Bronchial epithelial cell (primary cell): Measurements from ENCODE around the gene TBX4. TPM values are rescaled to one million over a fixed set of nuclear protein-coding genes. Genes with fewer than 3 reads are reported as not detected.

Experiments used
- DNase-seq: peaks from one replicate; pipeline ENCODE4 v3.0.0-alpha.2; 2010; ENCODE audit warnings: low read depth
- FAIRE-seq: peaks from 2 replicates; lab custom pipeline; 2011; peaks lifted over from hg19 to GRCh38; lab: Jason Lieb, UNC
- H3K27me3 ChIP-seq: 2 replicates; pipeline ENCODE4 v1.5.1; 2011; ENCODE audit warnings: low read length; ENCODE audit not compliant: control insufficient read depth, insufficient read depth
- H3K36me3 ChIP-seq: 2 replicates; pipeline ENCODE4 v1.5.1; 2011; ENCODE audit warnings: low read length; ENCODE audit not compliant: control insufficient read depth, insufficient read depth
- H3K4me3 ChIP-seq: 2 replicates; pipeline ENCODE4 v1.5.1; 2011; ENCODE audit warnings: mild to moderate bottlenecking, low read depth, low read length, control low read depth
- total RNA-seq: library from RNA; depleted of rRNA; stranded (reverse); fragments of >200 nt; gene quantifications from 2 replicates; pipeline ENCODE4 v1.2.1, GENCODE V29; 2014
- TF ChIP-seq, protein P1 (sequence below): IDR thresholded peaks from 2 replicates; pipeline ENCODE4 v1.5.1; 2011; ENCODE audit warnings: mild to moderate bottlenecking, moderate library complexity, low read length, control low read depth, inconsistent platforms; ENCODE audit not compliant: insufficient read depth, severe bottlenecking

TBX4 gene
- total RNA-seq, 1 donor from 2014 or later: not detected

DNA sequence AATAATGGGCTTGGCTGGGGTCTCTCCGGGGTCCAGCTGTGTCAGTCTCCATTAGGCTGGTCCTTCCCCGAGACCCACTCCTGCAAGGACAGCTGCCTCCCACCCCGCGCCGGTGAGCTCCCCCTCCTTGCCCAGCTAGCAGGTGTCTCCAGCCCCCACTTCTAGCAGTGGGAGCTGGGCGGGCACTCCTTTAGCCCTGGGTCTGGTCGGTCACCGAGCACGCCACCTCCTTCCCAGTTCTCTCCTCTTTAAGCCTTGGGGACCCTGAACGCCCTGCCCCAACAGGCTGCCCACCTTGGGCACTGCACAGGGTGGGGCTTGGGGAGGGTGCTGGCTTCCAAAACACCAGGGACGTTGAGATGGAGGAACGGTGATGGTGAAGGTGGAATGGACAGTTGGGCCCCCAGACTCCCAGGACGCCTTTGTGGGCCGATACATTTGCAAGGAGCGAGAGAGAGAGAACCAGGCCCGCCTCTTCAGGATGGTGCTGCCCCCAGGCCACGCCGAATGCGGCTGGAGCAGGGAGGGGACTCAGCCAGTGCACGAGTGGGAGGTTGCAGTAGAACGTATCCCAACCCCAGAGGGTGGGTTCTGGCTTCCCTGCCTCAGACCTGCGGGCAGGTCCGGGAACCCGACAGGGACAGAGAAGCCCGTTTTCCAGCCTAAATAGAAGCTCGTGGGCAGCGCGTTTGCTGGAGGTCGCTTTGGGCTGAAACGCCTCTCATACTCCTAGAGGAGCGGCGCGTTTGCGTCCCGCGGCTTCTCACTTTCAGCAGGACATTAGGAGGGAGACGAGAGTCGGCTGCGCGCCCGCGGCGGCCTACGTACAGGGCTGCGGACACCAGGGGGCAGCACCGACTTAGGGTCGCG is 41.8 kb upstream of the TBX4 start:
- no peak for DNase-seq

DNA sequence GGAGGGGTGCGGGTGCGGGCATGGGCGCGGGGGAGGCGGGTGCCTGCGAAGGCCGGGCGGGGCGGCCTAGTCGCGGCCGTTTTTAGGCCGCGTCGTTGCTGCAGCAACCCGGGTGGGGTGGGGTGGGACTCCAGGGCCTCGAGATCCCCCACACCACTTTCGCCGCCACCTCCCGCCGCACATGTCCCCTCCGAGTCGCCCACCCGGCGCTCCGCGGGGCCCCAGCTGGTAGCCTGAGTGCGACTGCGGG is 41.3 kb upstream of the TBX4 start:
- H3K27me3 ChIP-seq: peaks cover 19% of the 10 kb centered on the region
- TF ChIP-seq, protein P1, sequence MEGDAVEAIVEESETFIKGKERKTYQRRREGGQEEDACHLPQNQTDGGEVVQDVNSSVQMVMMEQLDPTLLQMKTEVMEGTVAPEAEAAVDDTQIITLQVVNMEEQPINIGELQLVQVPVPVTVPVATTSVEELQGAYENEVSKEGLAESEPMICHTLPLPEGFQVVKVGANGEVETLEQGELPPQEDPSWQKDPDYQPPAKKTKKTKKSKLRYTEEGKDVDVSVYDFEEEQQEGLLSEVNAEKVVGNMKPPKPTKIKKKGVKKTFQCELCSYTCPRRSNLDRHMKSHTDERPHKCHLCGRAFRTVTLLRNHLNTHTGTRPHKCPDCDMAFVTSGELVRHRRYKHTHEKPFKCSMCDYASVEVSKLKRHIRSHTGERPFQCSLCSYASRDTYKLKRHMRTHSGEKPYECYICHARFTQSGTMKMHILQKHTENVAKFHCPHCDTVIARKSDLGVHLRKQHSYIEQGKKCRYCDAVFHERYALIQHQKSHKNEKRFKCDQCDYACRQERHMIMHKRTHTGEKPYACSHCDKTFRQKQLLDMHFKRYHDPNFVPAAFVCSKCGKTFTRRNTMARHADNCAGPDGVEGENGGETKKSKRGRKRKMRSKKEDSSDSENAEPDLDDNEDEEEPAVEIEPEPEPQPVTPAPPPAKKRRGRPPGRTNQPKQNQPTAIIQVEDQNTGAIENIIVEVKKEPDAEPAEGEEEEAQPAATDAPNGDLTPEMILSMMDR: no peak
- no peak for FAIRE-seq
- peak overlapping the region; percentile 51 for H3K4me3 ChIP-seq
- H3K36me3 ChIP-seq: no peaks in the 10 kb centered on the region
- no peak for DNase-seq

More for the DNA sequence above, 41.8 kb upstream of the TBX4 start:
- H3K4me3 ChIP-seq: no peak overlapping the region
- H3K36me3 ChIP-seq: no peaks in the 10 kb centered on the region
- peaks cover 23% of the 10 kb centered on the region for H3K27me3 ChIP-seq
- TF ChIP-seq, protein P1: peak; percentile 48
- FAIRE-seq: no peak

GRCh38 chr17:61411261-61412142 is 40.7 kb upstream of the TBX4 start:
- TF ChIP-seq, protein P1: peak; percentile 10
- no peaks in the 10 kb centered on the region for H3K36me3 ChIP-seq
- DNase-seq: peak; percentile 10
- peak overlapping the region; percentile 51 for H3K4me3 ChIP-seq
- peaks cover 17% of the 10 kb centered on the region for H3K27me3 ChIP-seq
- FAIRE-seq: no peak

GRCh38 chr17:61412143-61412859 is 39.9 kb upstream of the TBX4 start:
- TF ChIP-seq, protein P1: peak; percentile 97
- peak; percentile 44 for DNase-seq
- peaks cover 13% of the 10 kb centered on the region for H3K27me3 ChIP-seq
- FAIRE-seq: no peak
- peak overlapping the region; percentile 51 for H3K4me3 ChIP-seq
- H3K36me3 ChIP-seq: no peaks in the 10 kb centered on the region

DNA sequence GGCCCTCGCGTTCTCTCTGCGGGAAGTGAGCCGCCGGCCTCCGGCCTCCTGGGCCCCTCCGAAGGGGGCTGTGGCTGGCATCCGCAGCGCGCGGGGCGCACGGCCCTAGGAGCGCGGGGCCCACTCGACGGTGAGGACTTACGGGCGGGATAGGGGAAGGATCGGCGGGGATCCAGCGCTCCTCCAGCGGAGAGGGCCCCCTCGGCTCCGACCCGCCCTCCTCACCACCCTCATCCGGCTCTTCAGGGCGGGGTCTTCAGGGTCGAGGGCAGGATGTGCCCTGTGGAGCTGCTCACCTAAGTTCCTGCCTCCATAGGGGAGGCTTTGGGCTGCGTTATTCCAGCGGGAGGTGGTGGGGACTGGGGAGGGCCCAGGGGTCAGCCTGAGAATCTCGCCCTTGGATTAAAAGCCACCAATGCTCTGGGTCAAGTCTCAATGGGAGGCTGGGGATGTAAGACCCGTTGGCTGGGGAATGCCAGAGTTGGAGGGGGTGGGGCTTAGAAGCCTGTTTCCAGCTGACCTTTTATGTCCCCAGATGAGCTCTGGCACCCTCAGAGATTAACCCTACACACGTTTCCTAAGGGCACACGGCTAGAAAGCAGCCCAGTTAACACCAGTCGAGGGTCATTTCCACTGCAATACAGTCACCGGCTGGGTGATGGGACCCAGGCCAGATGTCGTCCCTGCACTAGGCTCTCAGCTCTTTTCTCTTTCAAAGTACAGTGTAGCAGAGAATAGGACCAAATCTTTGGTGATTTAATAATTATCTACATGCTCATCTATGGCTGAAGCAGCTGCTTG is 39.2 kb upstream of the TBX4 start:
- DNase-seq: no peak
- FAIRE-seq: no peak
- Histone ChIP-seq H3K36me3 (no peaks in the 10 kb centered on the region), H3K27me3 (peaks cover 11% of the 10 kb centered on the region), H3K4me3 (peak overlapping the region; percentile 51)
- TF ChIP-seq, protein P1: no peak
